Caco-2 (cell line): ENCODE measurements around the gene MRPL11. TPM values are rescaled to one million over a fixed set of nuclear protein-coding genes. Genes with fewer than 3 reads are reported as not detected.
A peak's percentile ranks its signal among the peaks of the same experiment; 100 is the strongest.

ENCODE experiments used
- BruUV-seq: library from RNA; stranded (reverse); fragments of 400-500 nt; replicated peaks from 2 replicates; lab custom pipeline; 2021; lab: Mats Ljungman, UMichigan
- CTCF ChIA-PET: fragments of 300-600 bp; sonication (Branson Sonifier 250); formaldehyde crosslinking; loops from one replicate; lab custom pipeline; 2022; ENCODE audit warnings: antibody characterized with exemption; lab: Charles Lee
- POLR2A ChIA-PET: fragments of 300-600 bp; sonication (Branson Sonifier 250); formaldehyde crosslinking; loops from one replicate; lab custom pipeline; 2022; ENCODE audit warnings: antibody characterized with exemption; lab: Charles Lee
- DNase-seq, 2 experiments: peaks; one replicate each; pipeline versions ENCODE4 v3.0.0 to v3.0.0-alpha.2; 2020 to 2022
- H3K27me3 ChIP-seq: replicated peaks from 2 replicates; pipeline ENCODE4 v1.6.0; 2011; ENCODE audit warnings: low read length; ENCODE audit not compliant: control insufficient read depth, insufficient read depth
- H3K36me3 ChIP-seq: 2 replicates; pipeline ENCODE4 v1.5.1; 2011; ENCODE audit warnings: low read length; ENCODE audit not compliant: control insufficient read depth, insufficient read depth
- H3K4me1 ChIP-seq: fragments of 250-450 bp; sonication (Bioruptor Pico); 2 replicates; pipeline ENCODE4 v1.5.1; 2020; ENCODE audit warnings: mild to moderate bottlenecking
- H3K4me3 ChIP-seq: 2 replicates; pipeline ENCODE4 v1.5.1; 2011; ENCODE audit warnings: low read depth, mild to moderate bottlenecking, control low read depth, low read length
- H3K9me3 ChIP-seq: fragments of 250-450 bp; sonication (Bioruptor Pico); 2 replicates; pipeline ENCODE4 v1.5.1; 2020; ENCODE audit warnings: mild to moderate bottlenecking, moderate library complexity
- H3K27ac Mint-ChIP-seq: one replicate; pipeline ENCODE4 v1.8.0; 2022; ENCODE audit warnings: mixed read lengths; ENCODE audit not compliant: unreplicated experiment
- H3K27me3 Mint-ChIP-seq: one replicate; pipeline ENCODE4 v1.8.0; 2022; ENCODE audit warnings: mixed read lengths; ENCODE audit not compliant: insufficient read depth, unreplicated experiment
- H3K36me3 Mint-ChIP-seq: one replicate; pipeline ENCODE4 v1.8.0; 2022; ENCODE audit warnings: mild to moderate bottlenecking, mixed read lengths; ENCODE audit not compliant: insufficient read depth, unreplicated experiment
- H3K4me1 Mint-ChIP-seq: one replicate; pipeline ENCODE4 v1.8.0; 2022; ENCODE audit warnings: low read depth, mixed read lengths; ENCODE audit not compliant: unreplicated experiment
- H3K4me3 Mint-ChIP-seq: one replicate; pipeline ENCODE4 v1.8.0; 2022; ENCODE audit warnings: mild to moderate bottlenecking, moderate library complexity, mixed read lengths; ENCODE audit not compliant: unreplicated experiment
- H3K9me3 Mint-ChIP-seq: one replicate; pipeline ENCODE4 v1.8.0; 2022; ENCODE audit warnings: mixed read lengths; ENCODE audit not compliant: unreplicated experiment
- CTCF ChIP-seq, 2 experiments: fragments of 200-600 bp in 1 of 2; IDR thresholded peaks; 1 replicate in 1 of 2; 2 replicates in 1 of 2; pipeline versions ENCODE4 v1.5.1 to v1.8.0; 2011 to 2022; ENCODE audit warnings: antibody characterized with exemption in 1 of 2, control low read depth in 1 of 2, inconsistent platforms in 1 of 2, low read depth in 1 of 2, low read length in 1 of 2, mild to moderate bottlenecking in 1 of 2, moderate library complexity in 1 of 2; ENCODE audit not compliant: insufficient read depth in 1 of 2, severe bottlenecking in 1 of 2, unreplicated experiment in 1 of 2
- intact Hi-C: fragments of 100-400 bp; cut with micrococcal nuclease; formaldehyde crosslinking; loops from one replicate; pipeline ENCODE4 v1.10.0; 2022; ENCODE audit not compliant: unreplicated experiment
- total RNA-seq: library from RNA; stranded (reverse); gene quantifications from 2 replicates; pipeline ENCODE4 v1.2.3, GENCODE V29; 2022

Gene MRPL11
- total RNA-seq, 1 experiment from 2014 or later: 206 TPM

DNA sequence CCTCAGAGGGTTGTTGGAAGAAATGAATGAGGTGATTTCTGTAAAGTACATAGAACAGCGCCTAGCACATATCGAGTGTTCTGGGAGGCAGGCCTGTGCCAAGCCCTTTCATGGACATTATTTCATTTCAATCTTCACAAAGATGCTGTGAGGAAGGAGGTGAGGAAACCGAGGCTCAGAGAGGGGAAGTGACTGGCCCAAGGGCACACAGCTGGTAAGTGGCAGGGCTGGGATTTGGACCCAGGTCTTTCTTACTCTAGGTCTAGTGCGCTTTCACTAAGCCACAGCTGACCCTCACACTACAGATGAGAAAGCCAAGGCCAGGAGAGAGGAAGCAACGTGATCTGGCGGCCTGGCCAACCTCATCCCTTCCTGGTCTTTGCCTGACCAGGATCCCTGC, 30.0 kb upstream of the MRPL11 start:
- peaks cover 13% of the 10 kb centered on the region for H3K36me3 Mint-ChIP-seq
- H3K9me3 ChIP-seq: no peaks in the 10 kb centered on the region
- peaks cover 19% of the 10 kb centered on the region for H3K4me1 ChIP-seq
- ChIA-PET POLR2A (interaction anchor here (1.2 kb wide), 1 partner anchor 11 kb away, joined by 14 read pairs; the partner anchor contains the start of gene DPP3), CTCF (interaction anchor here (0.6 to 3.9 kb wide), 5 partner anchors 8 to 51 kb away, joined by 3 to 44 read pairs (median 6); partner anchors contain the start of genes DPP3 and MRPL11)
- no peak overlapping the region for H3K4me3 ChIP-seq
- intact Hi-C loops: no loop called here
- BruUV-seq: TSS peak; percentile 23
- no peak overlapping the region for H3K27ac Mint-ChIP-seq
- no peaks in the 10 kb centered on the region; the same call in 1 of the 2 replicates for H3K27me3 ChIP-seq
- H3K4me3 Mint-ChIP-seq: peak overlapping the region; percentile 90
- H3K27me3 Mint-ChIP-seq: no peaks in the 10 kb centered on the region
- peaks cover under 1% of the 10 kb centered on the region for H3K9me3 Mint-ChIP-seq
- no peak for TF ChIP-seq CTCF (IDR thresholded peaks at IDR 0.05; ENCODE audit: insufficient read depth in 1 of 2, low read depth in 1 of 2, low read length in 1 of 2, severe bottlenecking in 1 of 2, unreplicated experiment in 1 of 2)
- no peaks in the 10 kb centered on the region for H3K36me3 ChIP-seq
- DNase-seq: no peak
- peaks cover 17% of the 10 kb centered on the region for H3K4me1 Mint-ChIP-seq

- ChIA-PET CTCF (interaction anchor here (1.1 to 3.9 kb wide), 6 partner anchors 9 to 210 kb away, joined by 3 to 65 read pairs (median 14); partner anchors contain the start of genes DPP3, MRPL11 and RBM4B), POLR2A (interaction anchor here (0.9 to 1.6 kb wide), 3 partner anchors 12 to 171 kb away, joined by 3 to 57 read pairs (median 4); partner anchors contain the start of genes DPP3, MRPL11 and RBM4)
- H3K9me3 ChIP-seq: peaks cover 3% of the 10 kb centered on the region; the same call in 1 of the 2 replicates
- H3K4me1 Mint-ChIP-seq: peaks cover 17% of the 10 kb centered on the region
- no peaks in the 10 kb centered on the region for H3K27me3 Mint-ChIP-seq
- no peak for TF ChIP-seq CTCF (IDR thresholded peaks at IDR 0.05; ENCODE audit: insufficient read depth in 1 of 2, low read depth in 1 of 2, low read length in 1 of 2, severe bottlenecking in 1 of 2, unreplicated experiment in 1 of 2)
- peak in 1 of 2 experiments; percentile 57 for DNase-seq
- H3K36me3 ChIP-seq: no peaks in the 10 kb centered on the region
- peak overlapping the region; percentile 12 for H3K27ac Mint-ChIP-seq
- peaks cover 11% of the 10 kb centered on the region for H3K36me3 Mint-ChIP-seq
- peaks cover 9% of the 10 kb centered on the region for H3K9me3 Mint-ChIP-seq
- no peaks in the 10 kb centered on the region; the same call in 1 of the 2 replicates for H3K27me3 ChIP-seq
- H3K4me3 Mint-ChIP-seq: peak overlapping the region; percentile 90
- H3K4me1 ChIP-seq: peaks cover 19% of the 10 kb centered on the region
- H3K4me3 ChIP-seq: peak overlapping the region; percentile 66
- no TSS peak for BruUV-seq
- intact Hi-C loops: no loop called here
Observed at GRCh38 chr11:66467756-66468155, 29.1 kb upstream of the MRPL11 start.

DNA sequence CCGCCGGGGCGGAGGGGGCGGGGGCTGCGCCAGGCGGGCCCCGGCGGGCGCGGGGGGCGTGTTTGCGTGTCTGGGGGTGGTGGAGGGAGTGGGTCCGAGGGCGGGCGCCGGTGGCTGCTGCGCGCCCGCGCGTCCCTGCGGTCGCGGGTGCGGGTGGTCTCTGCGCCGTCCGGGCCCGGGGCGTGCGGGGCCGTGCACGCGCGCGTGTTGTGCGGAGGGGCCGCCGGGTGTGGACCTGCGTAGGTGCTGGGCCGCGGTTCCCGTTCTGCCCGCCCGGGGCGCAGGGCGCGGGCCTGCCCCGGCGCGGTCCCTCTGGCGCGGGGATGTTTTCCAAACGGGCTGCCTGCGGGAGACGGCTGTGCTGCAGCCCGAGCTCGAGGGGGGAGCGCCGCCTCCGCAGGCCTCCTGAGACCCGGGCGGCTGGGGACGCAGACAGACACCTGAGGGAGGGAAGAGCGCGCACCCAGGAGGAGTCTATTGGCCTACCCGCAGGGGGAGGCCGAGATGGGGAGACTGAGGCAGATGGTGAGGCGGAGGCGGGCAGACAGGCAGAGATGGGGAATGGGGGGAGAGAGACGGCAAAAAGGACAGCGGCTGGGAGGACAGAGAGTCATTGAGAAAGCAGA, 28.5 kb upstream of the MRPL11 start:
- POLR2A ChIA-PET: interaction anchor here (0.9 to 3.1 kb wide), 10 partner anchors 12 to 211 kb away, joined by 3 to 98 read pairs (median 5); partner anchors contain the start of genes BBS1, DPP3, MRPL11 and RBM4
- peaks cover 4% of the 10 kb centered on the region; the same call in 1 of the 2 replicates for H3K9me3 ChIP-seq
- H3K9me3 Mint-ChIP-seq: peaks cover 13% of the 10 kb centered on the region
- no peaks in the 10 kb centered on the region for H3K27me3 Mint-ChIP-seq
- H3K4me3 ChIP-seq: peak overlapping the region; percentile 66
- peak; percentile 48 to 85 for TF ChIP-seq CTCF (IDR thresholded peaks at IDR 0.05; ENCODE audit: insufficient read depth in 1 of 2, low read depth in 1 of 2, low read length in 1 of 2, severe bottlenecking in 1 of 2, unreplicated experiment in 1 of 2)
- H3K36me3 ChIP-seq: no peaks in the 10 kb centered on the region
- H3K36me3 Mint-ChIP-seq: peaks cover 11% of the 10 kb centered on the region
- BruUV-seq: no TSS peak
- DNase-seq: peak; percentile 79 to 89
- intact Hi-C loops: no loop called here
- peak overlapping the region; percentile 12 for H3K27ac Mint-ChIP-seq
- peaks cover 19% of the 10 kb centered on the region for H3K4me1 ChIP-seq
- CTCF ChIA-PET: interaction anchor here (0.7 to 3.9 kb wide), 14 partner anchors 12 to 323 kb away, joined by 3 to 65 read pairs (median 9); partner anchors contain the start of genes CCDC87, DPP3, MRPL11 and NPAS4
- peak overlapping the region; percentile 90 for H3K4me3 Mint-ChIP-seq
- H3K27me3 ChIP-seq: no peaks in the 10 kb centered on the region; the same call in 1 of the 2 replicates
- peaks cover 17% of the 10 kb centered on the region for H3K4me1 Mint-ChIP-seq
